Large intestine (tissue), 3 donors: Measurements from ENCODE around the gene SUN5. TPM values are rescaled to one million over a fixed set of nuclear protein-coding genes. Genes with fewer than 3 reads are reported as not detected.
"Not testable (repeated sequence)": the region's sequence is repeated elsewhere in the genome, so short reads cannot be mapped to it uniquely, and the experiment has no call there.

Source experiments
- DNase-seq, 2 donors: peaks; one replicate each; pipeline versions ENCODE4 v3.0.0 to v3.0.0-alpha.2; 2013
- H3K27ac ChIP-seq: one replicate; pipeline ENCODE4 v1.5.1; 2013; ENCODE audit warnings: low read length
- H3K27me3 ChIP-seq: 2 replicates; pipeline ENCODE4 v1.6.1; 2013; ENCODE audit warnings: low read length; ENCODE audit not compliant: control insufficient read depth, insufficient read depth
- H3K36me3 ChIP-seq: 2 replicates; pipeline ENCODE4 v1.6.1; 2013; ENCODE audit warnings: low read length; ENCODE audit not compliant: control insufficient read depth, insufficient read depth
- H3K4me1 ChIP-seq: one replicate; pipeline ENCODE4 v1.6.1; 2013; ENCODE audit warnings: low read length; ENCODE audit not compliant: control insufficient read depth, insufficient read depth
- H3K4me3 ChIP-seq: one replicate; pipeline ENCODE4 v1.5.1; 2013; ENCODE audit warnings: low read length
- H3K9me3 ChIP-seq: one replicate; pipeline ENCODE4 v1.6.1; 2013; ENCODE audit warnings: mild to moderate bottlenecking, low read depth, low read length, moderate library complexity; ENCODE audit not compliant: control insufficient read depth
- WGBS: methylation state at CpG from one replicate; pipeline ENCODE4 v1.1.5; 2013; ENCODE audit warnings: low lambda C conversion rate; ENCODE audit not compliant: insufficient coverage; 5-methylcytosine and 5-hydroxymethylcytosine counted together
- polyA plus RNA-seq: library from polyadenylated mRNA; unstranded; fragments of 120-200 nt; gene quantifications from one replicate; pipeline ENCODE4 v1.2.1, GENCODE V29; 2013

Gene SUN5
- polyA plus RNA-seq, 1 donor, result not detected

GRCh38 chr20:32980990-32981389 is 23.2 kb downstream of the SUN5 start:
- Histone ChIP-seq H3K36me3 (no peaks in the 10 kb centered on the region), H3K27me3 (no peaks in the 10 kb centered on the region), H3K4me1 (no peaks in the 10 kb centered on the region), H3K27ac (no peak overlapping the region), H3K9me3 (no peaks in the 10 kb centered on the region), H3K4me3 (no peak overlapping the region)
- DNase-seq, result no peak
- 86% methylated on average over 2 of the region's 6 CpGs for WGBS

- no peaks in the 10 kb centered on the region for H3K9me3 ChIP-seq
- DNase-seq, result no peak
- H3K27ac ChIP-seq, result no peak overlapping the region
- H3K4me3 ChIP-seq, result no peak overlapping the region
- no CpG with 5 or more reads among the region's 19 CpGs for WGBS
- H3K4me1 ChIP-seq, result no peaks in the 10 kb centered on the region
- no peaks in the 10 kb centered on the region for H3K36me3 ChIP-seq
- H3K27me3 ChIP-seq, result no peaks in the 10 kb centered on the region
These were observed 23.9 kb downstream of the SUN5 start for GRCh38 chr20:32980131-32980941.

GRCh38 chr20:32979201-32979998 is 24.8 kb downstream of the SUN5 start:
- no peaks in the 10 kb centered on the region for H3K36me3 ChIP-seq
- no CpG with 5 or more reads among the region's 9 CpGs for WGBS
- no peaks in the 10 kb centered on the region for H3K4me1 ChIP-seq
- H3K4me3 ChIP-seq, result no peak overlapping the region
- H3K9me3 ChIP-seq, result no peaks in the 10 kb centered on the region
- no peak overlapping the region for H3K27ac ChIP-seq
- H3K27me3 ChIP-seq, result no peaks in the 10 kb centered on the region
- DNase-seq, result no peak

- Histone ChIP-seq H3K9me3 (no peaks in the 10 kb centered on the region), H3K27ac (no peak overlapping the region), H3K4me1 (no peaks in the 10 kb centered on the region), H3K36me3 (no peaks in the 10 kb centered on the region), H3K4me3 (no peak overlapping the region), H3K27me3 (no peaks in the 10 kb centered on the region)
- whole genome bisulfite sequencing, result no CpG with 5 or more reads among the region's 7 CpGs
- DNase-seq, result no peak
These were observed 26.3 kb downstream of the SUN5 start for GRCh38 chr20:32978009-32978335.

GRCh38 chr20:32977281-32978008 is 26.8 kb downstream of the SUN5 start:
- no peaks in the 10 kb centered on the region for H3K36me3 ChIP-seq
- no peaks in the 10 kb centered on the region for H3K9me3 ChIP-seq
- no peak overlapping the region for H3K4me3 ChIP-seq
- no peaks in the 10 kb centered on the region for H3K4me1 ChIP-seq
- no CpG with 5 or more reads among the region's 13 CpGs for WGBS
- H3K27ac ChIP-seq, result no peak overlapping the region
- H3K27me3 ChIP-seq, result no peaks in the 10 kb centered on the region
- DNase-seq, result no peak

- Histone ChIP-seq H3K36me3 (no peaks in the 10 kb centered on the region), H3K27ac (no peak overlapping the region), H3K9me3 (no peaks in the 10 kb centered on the region), H3K27me3 (no peaks in the 10 kb centered on the region), H3K4me1 (no peaks in the 10 kb centered on the region), H3K4me3 (no peak overlapping the region)
- no peak for DNase-seq
- WGBS, result 58% methylated on average over 2 of the region's 6 CpGs
These were observed 27.5 kb downstream of the SUN5 start for GRCh38 chr20:32976746-32977145.

GRCh38 chr20:32975698-32976674 is 28.2 kb downstream of the SUN5 start:
- no peak overlapping the region for H3K27ac ChIP-seq
- no peaks in the 10 kb centered on the region for H3K4me1 ChIP-seq
- no peaks in the 10 kb centered on the region for H3K9me3 ChIP-seq
- H3K4me3 ChIP-seq, result no peak overlapping the region
- no CpG with 5 or more reads among the region's 15 CpGs for WGBS
- no peaks in the 10 kb centered on the region for H3K27me3 ChIP-seq
- H3K36me3 ChIP-seq, result no peaks in the 10 kb centered on the region
- DNase-seq, result no peak

- no CpG with 5 or more reads among the region's 4 CpGs for WGBS
- not testable (repeated sequence) for DNase-seq, H3K4me1 ChIP-seq, H3K9me3 ChIP-seq, H3K27ac ChIP-seq, H3K36me3 ChIP-seq, H3K27me3 ChIP-seq, H3K4me3 ChIP-seq
These were observed 29.1 kb downstream of the SUN5 start for GRCh38 chr20:32975121-32975520.

- H3K4me1 ChIP-seq, H3K4me3 ChIP-seq, H3K27ac ChIP-seq, H3K9me3 ChIP-seq, H3K27me3 ChIP-seq, DNase-seq, H3K36me3 ChIP-seq: not testable (repeated sequence)
- no CpG with 5 or more reads among the region's 9 CpGs for WGBS
These were observed 29.8 kb downstream of the SUN5 start for GRCh38 chr20:32974204-32975064.
